Measurements from ENCODE around the gene CDKAL1.

Gene CDKAL1

DNA sequence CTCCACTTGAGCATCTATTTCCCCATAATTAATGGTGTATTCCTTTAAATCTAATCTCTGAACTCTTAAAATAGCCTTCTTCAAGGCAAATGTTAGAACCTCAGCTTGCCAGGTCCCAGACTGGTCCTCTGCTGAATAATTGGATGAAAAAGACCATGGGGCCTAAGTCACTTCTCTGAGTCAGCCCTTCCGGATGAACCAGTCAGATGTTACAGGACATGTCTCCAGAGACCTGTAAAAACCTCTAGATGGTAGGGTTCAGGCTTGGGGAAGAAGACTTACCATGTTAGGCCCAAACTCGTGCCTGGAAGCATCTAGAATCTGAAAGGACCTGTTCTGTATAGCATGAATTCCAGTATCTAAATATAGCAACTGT, 97.3 kb downstream of the CDKAL1 start:
- 93% methylated on average over 2 of the region's 2 CpGs for WGBS (ENCODE audit: insufficient coverage)
- no peak overlapping the region for H3K27ac ChIP-seq (ENCODE audit: insufficient read depth in 1 of 2, low read depth in 1 of 2, low read length in 2 of 2, poor library complexity in 1 of 2, severe bottlenecking in 2 of 2)
- H3K27me3 ChIP-seq (replicated peaks in 2 of 5; ENCODE audit: control insufficient read depth in 4 of 5, insufficient read depth in 5 of 5, low read length in 4 of 5) = no peaks in the 10 kb centered on the region
- H3K4me1 ChIP-seq (ENCODE audit: control extremely low read depth in 1 of 4, control insufficient read depth in 4 of 4, insufficient read depth in 4 of 4, low read length in 3 of 4) = peaks cover 0 to 3% (median 0%) of the 10 kb centered on the region in 4 experiments
- CTCF ChIA-PET = interaction anchor here (1.3 kb wide), 1 partner anchor 13 kb away, joined by 3 read pairs; no protein-coding TSS in a partner anchor
- no peak overlapping the region for H3K4me3 ChIP-seq (ENCODE audit: control insufficient read depth in 1 of 7, extremely low read depth in 1 of 7, insufficient read depth in 4 of 7, low read depth in 2 of 7, low read length in 6 of 7)
- peaks cover 0 to 1% (median 0%) of the 10 kb centered on the region in 5 experiments for H3K9me3 ChIP-seq (ENCODE audit: control extremely low read depth in 1 of 5, control insufficient read depth in 4 of 5, insufficient read depth in 2 of 5, low read depth in 1 of 5, low read length in 4 of 5)
- POLR2A ChIA-PET = no interaction called here
- peaks cover 0 to 6% (median 2%) of the 10 kb centered on the region in 4 experiments for H3K36me3 ChIP-seq (ENCODE audit: control insufficient read depth in 4 of 4, insufficient read depth in 4 of 4, low read length in 3 of 4)
- DNase-seq = no peak

DNA sequence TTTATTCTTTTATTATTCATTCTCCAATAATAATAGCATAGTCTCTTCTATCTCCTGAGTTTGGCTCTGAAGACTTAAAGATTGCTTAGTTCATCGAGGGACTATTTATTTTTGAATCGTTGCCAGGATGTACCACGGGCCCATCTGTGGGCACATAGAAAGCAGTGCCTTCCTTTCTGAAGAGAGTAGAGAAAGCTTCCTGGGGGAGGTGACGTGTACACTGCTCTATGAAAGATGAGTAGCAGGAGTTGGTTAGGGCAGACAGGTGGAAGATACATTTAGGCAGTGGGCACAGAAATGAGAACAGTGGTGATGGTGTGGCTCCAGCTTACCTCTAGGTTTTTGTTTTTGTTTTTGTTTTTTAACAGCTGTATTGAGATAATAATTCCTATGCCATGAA, 98.4 kb downstream of the CDKAL1 start:
- ChIA-PET POLR2A (no interaction called here), CTCF (no interaction called here)
- DNase-seq = no peak
- no peak overlapping the region for H3K4me3 ChIP-seq (ENCODE audit: control insufficient read depth in 1 of 7, extremely low read depth in 1 of 7, insufficient read depth in 4 of 7, low read depth in 2 of 7, low read length in 6 of 7)
- 58% methylated on average over 3 of the region's 4 CpGs for WGBS (ENCODE audit: insufficient coverage)
- H3K36me3 ChIP-seq (ENCODE audit: control insufficient read depth in 4 of 4, insufficient read depth in 4 of 4, low read length in 3 of 4) = peaks cover 0 to 6% (median 2%) of the 10 kb centered on the region in 4 experiments
- H3K4me1 ChIP-seq (ENCODE audit: control extremely low read depth in 1 of 4, control insufficient read depth in 4 of 4, insufficient read depth in 4 of 4, low read length in 3 of 4) = peaks cover 0 to 3% (median 0%) of the 10 kb centered on the region in 4 experiments
- H3K9me3 ChIP-seq (ENCODE audit: control extremely low read depth in 1 of 5, control insufficient read depth in 4 of 5, insufficient read depth in 2 of 5, low read depth in 1 of 5, low read length in 4 of 5) = peaks cover 0 to 1% (median 0%) of the 10 kb centered on the region in 5 experiments
- no peak overlapping the region for H3K27ac ChIP-seq (ENCODE audit: insufficient read depth in 1 of 2, low read depth in 1 of 2, low read length in 2 of 2, poor library complexity in 1 of 2, severe bottlenecking in 2 of 2)
- H3K27me3 ChIP-seq (replicated peaks in 2 of 5; ENCODE audit: control insufficient read depth in 4 of 5, insufficient read depth in 5 of 5, low read length in 4 of 5) = no peaks in the 10 kb centered on the region

DNA sequence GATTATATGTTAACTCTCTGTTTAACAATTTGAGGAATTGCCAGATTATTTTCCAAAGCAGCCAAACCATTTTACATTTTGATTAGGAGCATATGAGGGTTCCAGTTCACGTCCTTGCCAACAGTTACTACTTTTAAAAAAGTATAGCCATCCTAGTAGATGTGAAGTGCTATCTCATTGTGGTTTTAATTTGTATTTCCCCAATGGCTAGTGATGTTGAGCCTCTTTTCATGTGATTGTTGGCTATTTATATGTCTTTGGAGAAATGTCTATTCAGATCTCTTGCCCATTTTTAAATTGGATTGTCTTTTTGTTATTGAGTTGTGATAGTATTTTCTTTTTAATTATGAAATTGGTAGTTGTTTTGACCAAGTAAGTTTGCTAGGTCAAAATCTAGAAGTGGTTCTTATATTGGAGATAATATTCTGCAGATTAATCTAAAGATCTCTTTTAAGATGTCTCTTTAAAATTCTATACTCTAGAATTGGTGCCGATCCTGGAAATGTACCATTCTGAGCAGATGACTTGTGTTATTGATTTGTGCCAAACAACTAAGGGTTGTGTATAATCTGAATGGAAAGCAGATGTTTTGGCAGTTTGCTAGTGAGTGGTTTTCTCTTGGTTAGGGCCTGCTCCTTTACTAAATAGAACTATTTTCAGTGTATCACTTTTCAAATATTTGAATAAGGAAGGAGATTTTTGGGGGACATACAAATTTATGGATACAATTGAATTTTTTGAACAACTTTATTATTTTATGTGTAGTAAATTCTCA, 99.5 kb downstream of the CDKAL1 start:
- H3K27ac ChIP-seq (ENCODE audit: insufficient read depth in 1 of 2, low read depth in 1 of 2, low read length in 2 of 2, poor library complexity in 1 of 2, severe bottlenecking in 2 of 2) = no peak overlapping the region
- peak in 1 of 3 donors; percentile 11 for DNase-seq
- no peaks in the 10 kb centered on the region for H3K27me3 ChIP-seq (replicated peaks in 2 of 5; ENCODE audit: control insufficient read depth in 4 of 5, insufficient read depth in 5 of 5, low read length in 4 of 5)
- no peaks in the 10 kb centered on the region for H3K4me1 ChIP-seq (ENCODE audit: control extremely low read depth in 1 of 4, control insufficient read depth in 4 of 4, insufficient read depth in 4 of 4, low read length in 3 of 4)
- WGBS (ENCODE audit: insufficient coverage) = no CpG with 5 or more reads among the region's 2 CpGs
- H3K4me3 ChIP-seq (ENCODE audit: control insufficient read depth in 1 of 7, extremely low read depth in 1 of 7, insufficient read depth in 4 of 7, low read depth in 2 of 7, low read length in 6 of 7) = no peak overlapping the region
- ChIA-PET CTCF (no interaction called here), POLR2A (no interaction called here)
- peaks cover 0 to 6% (median 2%) of the 10 kb centered on the region in 4 experiments for H3K36me3 ChIP-seq (ENCODE audit: control insufficient read depth in 4 of 4, insufficient read depth in 4 of 4, low read length in 3 of 4)
- peaks cover 0 to 1% (median 0%) of the 10 kb centered on the region in 5 experiments for H3K9me3 ChIP-seq (ENCODE audit: control extremely low read depth in 1 of 5, control insufficient read depth in 4 of 5, insufficient read depth in 2 of 5, low read depth in 1 of 5, low read length in 4 of 5)

DNA sequence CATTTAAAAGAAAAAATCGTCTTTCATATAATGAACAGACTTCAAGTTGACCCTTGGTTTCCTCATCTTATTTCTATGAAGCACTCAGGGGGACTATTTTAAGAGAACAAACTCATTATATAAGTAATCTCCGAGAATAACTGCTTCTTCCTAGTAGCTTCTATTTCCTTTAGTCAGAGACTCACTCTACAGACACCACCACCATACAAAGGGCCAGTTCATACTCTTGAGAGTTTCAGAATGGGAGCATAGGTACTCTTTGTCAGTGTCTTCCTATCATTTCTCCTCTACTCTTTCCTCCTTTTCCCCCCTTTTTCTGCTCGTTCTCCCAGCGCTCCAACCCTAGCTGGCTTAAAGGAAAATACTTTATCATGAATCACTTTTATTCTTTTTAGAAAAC, 104.9 kb downstream of the CDKAL1 start:
- CTCF ChIA-PET = interaction anchor here (0.7 to 1.0 kb wide), 2 partner anchors 16 to 242 kb away, joined by 3 to 4 read pairs; no protein-coding TSS in a partner anchor
- no CpG with 5 or more reads among the region's 4 CpGs for WGBS (ENCODE audit: insufficient coverage)

DNA sequence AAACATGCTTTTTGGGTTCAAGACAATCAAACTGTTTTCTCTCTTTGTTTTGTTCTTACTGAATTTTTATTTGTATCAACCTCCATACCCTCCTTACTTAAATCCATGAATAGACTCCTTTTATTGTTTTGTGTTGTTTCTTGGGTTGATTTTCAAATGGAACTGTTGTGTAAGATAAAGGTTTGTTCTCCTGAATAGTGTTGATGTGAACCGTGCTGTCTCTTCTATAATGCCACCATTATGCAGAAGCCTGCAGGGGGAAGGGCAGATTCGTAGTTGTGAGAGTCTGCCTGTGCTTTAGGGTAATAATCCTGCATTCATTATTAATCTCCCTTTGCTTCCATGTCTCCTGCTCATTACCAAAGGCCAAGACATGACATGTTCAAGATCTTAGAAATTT, 105.9 kb downstream of the CDKAL1 start:
- DNase-seq = no peak
- POLR2A ChIA-PET = no interaction called here
- CTCF ChIA-PET = no interaction called here
- Histone ChIP-seq H3K27me3 (replicated peaks in 2 of 5; ENCODE audit: control insufficient read depth in 4 of 5, insufficient read depth in 5 of 5, low read length in 4 of 5) (no peaks in the 10 kb centered on the region), H3K4me3 (ENCODE audit: control insufficient read depth in 1 of 7, extremely low read depth in 1 of 7, insufficient read depth in 4 of 7, low read depth in 2 of 7, low read length in 6 of 7) (no peak overlapping the region), H3K4me1 (ENCODE audit: control extremely low read depth in 1 of 4, control insufficient read depth in 4 of 4, insufficient read depth in 4 of 4, low read length in 3 of 4) (no peaks in the 10 kb centered on the region), H3K27ac (ENCODE audit: insufficient read depth in 1 of 2, low read depth in 1 of 2, low read length in 2 of 2, poor library complexity in 1 of 2, severe bottlenecking in 2 of 2) (no peak overlapping the region), H3K36me3 (ENCODE audit: control insufficient read depth in 4 of 4, insufficient read depth in 4 of 4, low read length in 3 of 4) (peaks cover 0 to 17% (median 3%) of the 10 kb centered on the region in 4 experiments), H3K9me3 (ENCODE audit: control extremely low read depth in 1 of 5, control insufficient read depth in 4 of 5, insufficient read depth in 2 of 5, low read depth in 1 of 5, low read length in 4 of 5) (no peaks in the 10 kb centered on the region)
- no CpG with 5 or more reads among the region's 2 CpGs for WGBS (ENCODE audit: insufficient coverage)

More for the DNA sequence above, 104.9 kb downstream of the CDKAL1 start:
- H3K9me3 ChIP-seq (ENCODE audit: control extremely low read depth in 1 of 5, control insufficient read depth in 4 of 5, insufficient read depth in 2 of 5, low read depth in 1 of 5, low read length in 4 of 5) = no peaks in the 10 kb centered on the region
- H3K4me3 ChIP-seq (ENCODE audit: control insufficient read depth in 1 of 7, extremely low read depth in 1 of 7, insufficient read depth in 4 of 7, low read depth in 2 of 7, low read length in 6 of 7) = no peak overlapping the region
- no peak overlapping the region for H3K27ac ChIP-seq (ENCODE audit: insufficient read depth in 1 of 2, low read depth in 1 of 2, low read length in 2 of 2, poor library complexity in 1 of 2, severe bottlenecking in 2 of 2)
- H3K27me3 ChIP-seq (replicated peaks in 2 of 5; ENCODE audit: control insufficient read depth in 4 of 5, insufficient read depth in 5 of 5, low read length in 4 of 5) = no peaks in the 10 kb centered on the region
- DNase-seq = no peak
- H3K4me1 ChIP-seq (ENCODE audit: control extremely low read depth in 1 of 4, control insufficient read depth in 4 of 4, insufficient read depth in 4 of 4, low read length in 3 of 4) = no peaks in the 10 kb centered on the region
- H3K36me3 ChIP-seq (ENCODE audit: control insufficient read depth in 4 of 4, insufficient read depth in 4 of 4, low read length in 3 of 4) = peaks cover 0 to 17% (median 3%) of the 10 kb centered on the region in 4 experiments
- POLR2A ChIA-PET = interaction anchor here (0.6 kb wide), 1 partner anchor 929 kb away, joined by 3 read pairs; no protein-coding TSS in a partner anchor

DNA sequence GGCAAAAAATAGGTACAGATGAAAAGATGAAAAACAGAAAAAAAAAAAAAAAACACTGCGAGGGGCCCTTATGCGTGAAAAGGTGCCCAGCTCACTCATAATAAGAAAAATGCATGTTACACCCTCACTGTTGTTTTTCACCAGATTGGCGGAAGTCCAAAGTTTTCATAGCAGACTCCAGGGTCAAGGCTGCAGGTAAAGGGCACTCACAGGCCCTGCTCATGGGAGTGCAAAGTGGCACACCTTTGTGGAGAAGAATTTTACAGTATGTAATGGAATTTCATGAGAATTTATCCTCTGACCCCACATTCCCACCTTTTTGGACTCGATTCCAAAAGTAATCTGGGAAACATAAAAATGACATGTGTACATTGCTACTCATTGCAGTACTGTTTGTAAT, 108.2 kb downstream of the CDKAL1 start:
- no peaks in the 10 kb centered on the region for H3K4me1 ChIP-seq (ENCODE audit: control extremely low read depth in 1 of 4, control insufficient read depth in 4 of 4, insufficient read depth in 4 of 4, low read length in 3 of 4)
- POLR2A ChIA-PET = no interaction called here

DNA sequence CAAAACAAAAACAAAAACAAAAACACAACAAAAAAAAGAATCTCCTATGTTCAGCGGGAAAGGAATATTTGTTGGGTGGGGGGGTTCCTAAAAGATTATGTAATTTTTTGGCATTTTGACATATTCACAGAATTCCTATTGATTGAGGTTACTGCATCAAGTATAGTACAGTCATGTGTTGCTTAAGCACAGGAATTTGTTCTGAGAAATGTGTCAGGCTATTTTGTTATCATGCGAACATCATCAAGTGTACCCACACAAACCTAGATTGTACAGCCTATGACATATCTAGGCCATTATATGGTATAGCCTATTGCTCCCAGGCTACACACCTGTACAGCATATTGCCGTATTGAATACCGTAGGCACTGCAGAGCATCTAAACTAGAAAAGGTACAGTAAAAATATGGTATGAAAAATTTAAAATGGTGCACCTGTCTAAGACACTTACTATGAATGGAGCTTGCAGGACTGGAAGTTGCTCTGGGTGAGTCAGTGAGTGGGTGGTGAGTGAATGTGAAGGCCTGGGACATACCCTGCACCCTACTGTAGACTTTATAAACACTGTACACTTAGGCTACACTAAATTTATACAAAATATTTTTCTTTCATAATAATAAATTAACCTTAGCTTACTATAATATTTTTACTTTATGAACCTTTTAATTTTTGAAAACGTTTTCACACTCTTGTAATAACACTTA, 110.6 kb downstream of the CDKAL1 start:
- Histone ChIP-seq H3K36me3 (ENCODE audit: control insufficient read depth in 4 of 4, insufficient read depth in 4 of 4, low read length in 3 of 4) (peaks cover 0 to 12% (median 2%) of the 10 kb centered on the region in 4 experiments), H3K4me3 (ENCODE audit: control insufficient read depth in 1 of 7, extremely low read depth in 1 of 7, insufficient read depth in 4 of 7, low read depth in 2 of 7, low read length in 6 of 7) (no peak overlapping the region), H3K27me3 (replicated peaks in 2 of 5; ENCODE audit: control insufficient read depth in 4 of 5, insufficient read depth in 5 of 5, low read length in 4 of 5) (no peaks in the 10 kb centered on the region), H3K9me3 (ENCODE audit: control extremely low read depth in 1 of 5, control insufficient read depth in 4 of 5, insufficient read depth in 2 of 5, low read depth in 1 of 5, low read length in 4 of 5) (no peaks in the 10 kb centered on the region), H3K4me1 (ENCODE audit: control extremely low read depth in 1 of 4, control insufficient read depth in 4 of 4, insufficient read depth in 4 of 4, low read length in 3 of 4) (no peaks in the 10 kb centered on the region), H3K27ac (ENCODE audit: insufficient read depth in 1 of 2, low read depth in 1 of 2, low read length in 2 of 2, poor library complexity in 1 of 2, severe bottlenecking in 2 of 2) (no peak overlapping the region)
- ChIA-PET CTCF (interaction anchor here (0.8 kb wide), 1 partner anchor 14 kb away, joined by 3 read pairs; no protein-coding TSS in a partner anchor), POLR2A (no interaction called here)
- no peak for DNase-seq
- WGBS (ENCODE audit: insufficient coverage) = 94% methylated on average over 3 of the region's 5 CpGs

More for the DNA sequence above, 108.2 kb downstream of the CDKAL1 start:
- peaks cover 0 to 11% (median 2%) of the 10 kb centered on the region in 4 experiments for H3K36me3 ChIP-seq (ENCODE audit: control insufficient read depth in 4 of 4, insufficient read depth in 4 of 4, low read length in 3 of 4)
- no peak overlapping the region for H3K27ac ChIP-seq (ENCODE audit: insufficient read depth in 1 of 2, low read depth in 1 of 2, low read length in 2 of 2, poor library complexity in 1 of 2, severe bottlenecking in 2 of 2)
- CTCF ChIA-PET = no interaction called here
- H3K9me3 ChIP-seq (ENCODE audit: control extremely low read depth in 1 of 5, control insufficient read depth in 4 of 5, insufficient read depth in 2 of 5, low read depth in 1 of 5, low read length in 4 of 5) = no peaks in the 10 kb centered on the region
- 81% methylated on average over 3 of the region's 4 CpGs for WGBS (ENCODE audit: insufficient coverage)
- H3K4me3 ChIP-seq (ENCODE audit: control insufficient read depth in 1 of 7, extremely low read depth in 1 of 7, insufficient read depth in 4 of 7, low read depth in 2 of 7, low read length in 6 of 7) = no peak overlapping the region
- H3K27me3 ChIP-seq (replicated peaks in 2 of 5; ENCODE audit: control insufficient read depth in 4 of 5, insufficient read depth in 5 of 5, low read length in 4 of 5) = no peaks in the 10 kb centered on the region
- DNase-seq = no peak

Data from common myeloid progenitor, CD34-positive (primary cell).